ENCODE data around the gene KCTD11. TPM values are rescaled to one million over a fixed set of nuclear protein-coding genes. Genes with fewer than 3 reads are reported as not detected.

Gene KCTD11
- total RNA-seq = 1.1 and 2.3 TPM in 2 replicates

GRCh38 chr17:7351665-7352502 is at the start of gene KCTD11:
KCTD11 (plus strand) TSS chr17:7352162.

GRCh38 chr17:7306911-7307685 is 44.9 kb upstream of the KCTD11 start, which contains the start of gene EIF5A:
EIF5A (plus strand) TSS chr17:7307628; CDS start chr17:7309636, 2,008 bp downstream.

GRCh38 chr17:7314719-7315569 is 37.0 kb upstream of the KCTD11 start, which contains the start of gene GPS2:
GPS2 (minus strand) TSS chr17:7315360; CDS start chr17:7315052, 308 bp downstream.

GRCh38 chr17:7328840-7329373 is 23.1 kb upstream of the KCTD11 start, which contains the start of gene NEURL4:
NEURL4 (minus strand) TSS chr17:7329335; CDS start chr17:7329312, 23 bp downstream.

GRCh38 chr17:7336240-7337175 is 15.5 kb upstream of the KCTD11 start, which contains the start of gene ACAP1:
ACAP1 (plus strand) TSS chr17:7336529; CDS start chr17:7336735, 206 bp downstream.

GRCh38 chr17:7355053-7355452 is 3.1 kb downstream of the KCTD11 start, which contains the start of gene TMEM95:
TMEM95 (plus strand) TSS chr17:7355156; CDS start chr17:7355205, 49 bp downstream.

GRCh38 chr17:7380855-7381683 is 29.1 kb downstream of the KCTD11 start, which contains the start of gene TNK1:
TNK1 (plus strand) TSS chr17:7381089; CDS start chr17:7382927, 1,838 bp downstream.

GRCh38 chr17:7394452-7395191 is 42.7 kb downstream of the KCTD11 start, which contains the start of gene PLSCR3:
PLSCR3 (minus strand) TSS chr17:7394525; CDS start chr17:7394110, 415 bp downstream.

GRCh38 chr17:7403977-7404736 is 52.2 kb downstream of the KCTD11 start, which contains the start of gene TMEM256:
TMEM256 (minus strand) TSS chr17:7404097; CDS start chr17:7404084, 13 bp downstream.

Other genes with a start within 250 kb of the KCTD11 start
- gene ASGR2, start 237.3 kb upstream of the KCTD11 start, total RNA-seq = not detected in 2 replicates
- gene ASGR1, start 172.8 kb upstream of the KCTD11 start, total RNA-seq = 10.5 and 15.1 TPM in 2 replicates
- 6.8 and 22.5 TPM in 2 replicates for gene DLG4, start 132.3 kb upstream of the KCTD11 start, total RNA-seq
- gene ACADVL, start 132.2 kb upstream of the KCTD11 start, total RNA-seq = 205 and 264 TPM in 2 replicates
- 32.2 and 53.0 TPM in 2 replicates for gene DVL2, start 117.6 kb upstream of the KCTD11 start, total RNA-seq
- 28.7 and 37.6 TPM in 2 replicates for gene PHF23, start 112.7 kb upstream of the KCTD11 start, total RNA-seq
- 86.0 and 116 TPM in 2 replicates for gene GABARAP, start 109.7 kb upstream of the KCTD11 start, total RNA-seq
- 18.5 and 41.9 TPM in 2 replicates for gene CTDNEP1, start 100.4 kb upstream of the KCTD11 start, total RNA-seq
- gene ELP5, start 99.9 kb upstream of the KCTD11 start, total RNA-seq = 22.4 and 31.6 TPM in 2 replicates
- gene CLDN7, start 89.7 kb upstream of the KCTD11 start, total RNA-seq = 0.82 and 8.1 TPM in 2 replicates
- gene SLC2A4, start 70.4 kb upstream of the KCTD11 start, total RNA-seq = 0.57 TPM in 1 of 2 replicates, not detected in the other
- gene YBX2, start 57.5 kb upstream of the KCTD11 start, total RNA-seq = 0.25 TPM in 1 of 2 replicates, not detected in the other
- gene EIF5A, start 44.5 kb upstream of the KCTD11 start, total RNA-seq = 537 and 632 TPM in 2 replicates
- 28.8 and 30.1 TPM in 2 replicates for gene GPS2, start 36.8 kb upstream of the KCTD11 start, total RNA-seq
- 10.4 and 31.2 TPM in 2 replicates for gene NEURL4, start 22.8 kb upstream of the KCTD11 start, total RNA-seq
- gene ACAP1, start 15.6 kb upstream of the KCTD11 start, total RNA-seq = not detected in 2 replicates
- gene TMEM95, start 3.0 kb downstream of the KCTD11 start, total RNA-seq = not detected in 2 replicates
- 0.49 and 1.6 TPM in 2 replicates for gene TNK1, start 28.9 kb downstream of the KCTD11 start, total RNA-seq
- gene PLSCR3, start 42.4 kb downstream of the KCTD11 start, total RNA-seq = 16.7 and 36.8 TPM in 2 replicates
- 48.8 and 118 TPM in 2 replicates for gene TMEM256, start 51.9 kb downstream of the KCTD11 start, total RNA-seq
- gene NLGN2, start 55.7 kb downstream of the KCTD11 start, total RNA-seq = 1.3 and 7.6 TPM in 2 replicates
- gene SPEM1, start 68.2 kb downstream of the KCTD11 start, total RNA-seq = not detected in 2 replicates
- not detected in 2 replicates for gene SPEM2, start 73.5 kb downstream of the KCTD11 start, total RNA-seq
- not detected in 2 replicates for gene SPEM3, start 76.7 kb downstream of the KCTD11 start, total RNA-seq
- gene TMEM102, start 83.3 kb downstream of the KCTD11 start, total RNA-seq = 6.0 and 8.4 TPM in 2 replicates
- gene FGF11, start 87.3 kb downstream of the KCTD11 start, total RNA-seq = 0.16 and 0.50 TPM in 2 replicates
- gene CHRNB1, start 92.9 kb downstream of the KCTD11 start, total RNA-seq = 7.6 and 9.4 TPM in 2 replicates
- 6.3 and 14.2 TPM in 2 replicates for gene ZBTB4, start 127.5 kb downstream of the KCTD11 start, total RNA-seq
- not detected in 2 replicates for gene SLC35G6, start 129.3 kb downstream of the KCTD11 start, total RNA-seq
- gene POLR2A, start 132.2 kb downstream of the KCTD11 start, total RNA-seq = 76.9 and 161 TPM in 2 replicates
- 7.8 and 17.1 TPM in 2 replicates for gene TNFSF12, start 196.9 kb downstream of the KCTD11 start, total RNA-seq
- 0.69 and 0.81 TPM in 2 replicates for gene TNFSF13, start 206.6 kb downstream of the KCTD11 start, total RNA-seq
- gene SENP3, start 209.8 kb downstream of the KCTD11 start, total RNA-seq = 62.7 and 79.3 TPM in 2 replicates
- gene CD68, start 227.5 kb downstream of the KCTD11 start, total RNA-seq = 0.65 and 1.1 TPM in 2 replicates
- gene MPDU1, start 231.7 kb downstream of the KCTD11 start, total RNA-seq = 57.5 and 91.6 TPM in 2 replicates
- gene SOX15, start 237.9 kb downstream of the KCTD11 start, total RNA-seq = 0.06 and 0.49 TPM in 2 replicates

Measured in bladder microvascular endothelial cell (primary cell).